ENCODE data around the gene TMEM151B. TPM values are rescaled to one million over a fixed set of nuclear protein-coding genes. Genes with fewer than 3 reads are reported as not detected.
A peak's percentile ranks its signal among the peaks of the same experiment; 100 is the strongest.

TMEM151B gene
- total and polyA plus RNA-seq, 2 of the 13 experiments (the other 11 are each of a cell fraction or from before 2014, with no cell fraction given), result not detected

- TF ChIP-seq HBP1 (CRISPR knock-in tag; IDR thresholded peaks at IDR 0.05; ENCODE audit: low read depth) (0 out of 2 replicates have a peak, but pooled peaks have one; percentile 38), MXD3 (CRISPR knock-in tag; IDR thresholded peaks at IDR 0.05) (peak; percentile 88), ZBTB37 (CRISPR knock-in tag; IDR thresholded peaks at IDR 0.05) (no peak), ARHGAP35 (CRISPR knock-in tag; IDR thresholded peaks at IDR 0.05; ENCODE audit: borderline replicate concordance) (no peak), ZNF670 (CRISPR knock-in tag; IDR thresholded peaks at IDR 0.05; ENCODE audit: borderline replicate concordance) (peak; percentile 54; the same call in 1 of the 2 replicates), BATF2 (CRISPR knock-in tag; IDR thresholded peaks at IDR 0.05) (no peak), ZKSCAN5 (CRISPR knock-in tag; IDR thresholded peaks at IDR 0.05) (0 out of 2 replicates have a peak, but pooled peaks have one; percentile 30), HIVEP1 (CRISPR knock-in tag; IDR thresholded peaks at IDR 0.05) (peak; percentile 86; the same call in 1 of the 2 replicates), ZBTB38 (CRISPR knock-in tag; IDR thresholded peaks at IDR 0.05) (no peak; the same call in 1 of the 2 replicates), PHF5A (CRISPR knock-in tag; IDR thresholded peaks at IDR 0.05; ENCODE audit: low read depth, unreplicated experiment) (peak; percentile 80), ZNF660 (CRISPR knock-in tag; IDR thresholded peaks at IDR 0.05; ENCODE audit: borderline replicate concordance, low read depth) (no peak), ZNF3 (CRISPR knock-in tag; IDR thresholded peaks at IDR 0.05) (no peak), RFXAP (CRISPR knock-in tag; IDR thresholded peaks at IDR 0.05; ENCODE audit: borderline replicate concordance) (no peak; the same call in none of the 2 replicates), RELA (CRISPR knock-in tag; IDR thresholded peaks at IDR 0.05) (0 out of 2 replicates have a peak, but pooled peaks have one; percentile 40), ZNF572 (CRISPR knock-in tag; IDR thresholded peaks at IDR 0.05) (no peak), GABPB1 (CRISPR knock-in tag; IDR thresholded peaks at IDR 0.05) (peak; percentile 77), ZNF790 (CRISPR knock-in tag; IDR thresholded peaks at IDR 0.05; ENCODE audit: borderline replicate concordance) (no peak), JDP2 (CRISPR knock-in tag; IDR thresholded peaks at IDR 0.05; ENCODE audit: borderline replicate concordance) (no peak), DMTF1 (CRISPR knock-in tag; IDR thresholded peaks at IDR 0.05) (no peak), ZNF274 (CRISPR knock-in tag; IDR thresholded peaks at IDR 0.05) (peak; percentile 24; the same call in 1 of the 2 replicates)
These were observed 46.8 kb upstream of the TMEM151B start, which contains the start of gene SLC29A1 (continued) for GRCh38 chr6:44223319-44224028.

Data from HepG2 (cell line).